WI38 (cell line): ENCODE data around the gene FAM120C.

Source experiments
- H3K4me3 ChIP-seq: 2 replicates; pipeline ENCODE4 v1.5.1; 2011; ENCODE audit warnings: low read depth, mild to moderate bottlenecking, control low read depth, low read length
- CTCF ChIP-seq: IDR thresholded peaks from 2 replicates; pipeline ENCODE4 v1.5.1; 2012; ENCODE audit warnings: low read depth, mild to moderate bottlenecking, control low read depth, low read length

The FAM120C gene

GRCh38 chrX:54182864-54183613 lies at the start of gene FAM120C:
Gene FAM120C, minus strand, starts transcription at chrX:54183254. Its CDS starts 56 bp downstream, at chrX:54183198.
- H3K4me3 ChIP-seq, result peak within 1 kb of the TSS; percentile 66

GRCh38 chrX:54230435-54231148 lies 47.5 kb upstream of the FAM120C start:
- no peak overlapping the region for H3K4me3 ChIP-seq
- TF ChIP-seq CTCF, result no peak

More at GRCh38 chrX:54182864-54183613, at the start of gene FAM120C:
- no peak for TF ChIP-seq CTCF

- H3K4me3 ChIP-seq, result no peak overlapping the region
- TF ChIP-seq CTCF, result no peak
Measured at GRCh38 chrX:54223581-54223980, 40.5 kb upstream of the FAM120C start.

- TF ChIP-seq CTCF, result no peak
- no peak overlapping the region for H3K4me3 ChIP-seq
Measured at GRCh38 chrX:54213603-54214002, 30.5 kb upstream of the FAM120C start.

- H3K4me3 ChIP-seq, result no peak overlapping the region
- TF ChIP-seq CTCF, result no peak
Measured at GRCh38 chrX:54208531-54208930, 25.5 kb upstream of the FAM120C start.

- no peak overlapping the region for H3K4me3 ChIP-seq
- TF ChIP-seq CTCF, result no peak
Measured at GRCh38 chrX:54198262-54198661, 15.2 kb upstream of the FAM120C start.

GRCh38 chrX:54194982-54195588 lies 12.0 kb upstream of the FAM120C start:
- no peak for TF ChIP-seq CTCF
- no peak overlapping the region for H3K4me3 ChIP-seq
